ENCODE measurements around the gene ZNF318. TPM values are rescaled to one million over a fixed set of nuclear protein-coding genes. Genes with fewer than 3 reads are reported as not detected.
A peak's percentile ranks its signal among the peaks of the same experiment; 100 is the strongest.

The ZNF318 gene
- total RNA-seq, 1 donor from 2014 or later, result 16.4 TPM

DNA sequence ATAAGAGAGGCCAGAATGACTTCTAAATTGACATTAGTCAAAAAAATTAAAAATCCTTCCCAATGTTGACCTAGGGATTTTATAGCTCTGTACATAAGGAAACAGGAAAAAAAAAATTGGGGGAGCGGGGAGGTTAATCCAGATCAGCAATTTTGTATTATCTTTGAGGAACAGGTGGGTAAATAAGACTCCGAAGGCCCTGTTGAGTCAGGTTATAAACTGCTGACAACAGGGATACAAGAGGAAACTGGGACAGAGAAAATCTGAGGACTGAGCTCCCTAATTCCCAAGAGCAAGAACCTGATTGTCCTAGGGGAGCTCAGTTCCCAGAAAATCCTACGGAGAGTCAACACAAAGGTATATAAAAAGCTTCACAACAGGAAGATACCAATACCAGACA lies 34.0 kb downstream of the ZNF318 start:
- ATAC-seq (no peak), DNase-seq (no peak)
- intact Hi-C loops (cut with DNase I), result no loop called here

DNA sequence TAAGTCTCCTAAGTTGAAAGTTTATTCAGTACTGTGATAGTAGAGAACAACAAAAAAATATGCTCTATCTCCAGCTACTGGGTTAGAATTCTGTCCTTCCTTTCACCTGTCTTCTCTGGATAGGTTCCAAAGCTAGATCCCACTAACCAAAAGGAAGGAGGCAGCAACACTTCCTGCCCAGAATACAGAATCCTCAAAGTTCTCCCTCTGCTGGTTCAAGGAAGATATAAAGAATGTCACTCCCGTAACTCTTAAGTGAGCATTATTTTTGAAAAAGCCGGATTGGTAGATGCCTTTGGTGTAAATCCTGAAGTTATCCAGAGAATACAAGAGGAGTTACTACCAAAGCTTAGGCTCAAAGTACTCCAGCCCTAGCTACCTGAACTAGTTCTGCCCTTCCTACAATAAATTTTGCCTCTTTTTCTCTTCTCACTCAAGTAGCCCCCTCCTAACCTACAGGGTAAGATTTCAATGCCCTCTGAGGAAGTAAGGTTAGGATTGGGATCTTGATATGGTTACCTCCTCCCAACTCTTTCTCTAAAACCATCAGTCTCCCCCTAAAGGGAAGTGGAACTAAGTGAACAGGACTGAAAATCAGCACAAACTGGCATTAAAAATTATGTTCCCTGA lies 34.9 kb downstream of the ZNF318 start:
- peak; percentile 55 for TF ChIP-seq CTCF (IDR thresholded peaks at IDR 0.05)
- no peaks in the 10 kb centered on the region for H3K27me3 ChIP-seq
- no peak overlapping the region for H3K4me3 ChIP-seq
- DNase-seq, result no peak
- H3K36me3 ChIP-seq, result peaks cover 19% of the 10 kb centered on the region
- no peak overlapping the region for H3K27ac ChIP-seq
- peak; percentile 80 for ATAC-seq
- H3K4me1 ChIP-seq, result no peaks in the 10 kb centered on the region
- intact Hi-C loops (cut with DNase I), result no loop called here
- no peaks in the 10 kb centered on the region for H3K9me3 ChIP-seq

More for the DNA sequence above, 34.0 kb downstream of the ZNF318 start:
- Histone ChIP-seq H3K4me3 (no peak overlapping the region), H3K36me3 (peaks cover 28% of the 10 kb centered on the region), H3K27ac (no peak overlapping the region), H3K27me3 (no peaks in the 10 kb centered on the region), H3K4me1 (no peaks in the 10 kb centered on the region), H3K9me3 (no peaks in the 10 kb centered on the region)
- no peak for TF ChIP-seq CTCF (IDR thresholded peaks at IDR 0.05)

GRCh38 chr6:43331891-43332290 lies 37.6 kb downstream of the ZNF318 start:
- no peak for DNase-seq
- H3K27ac ChIP-seq, result no peak overlapping the region
- TF ChIP-seq CTCF (IDR thresholded peaks at IDR 0.05), result no peak
- no peaks in the 10 kb centered on the region for H3K4me1 ChIP-seq
- no peaks in the 10 kb centered on the region for H3K36me3 ChIP-seq
- peak; percentile 55 for ATAC-seq
- H3K27me3 ChIP-seq, result no peaks in the 10 kb centered on the region
- H3K4me3 ChIP-seq, result no peak overlapping the region
- intact Hi-C loops (cut with DNase I), result no loop called here
- no peaks in the 10 kb centered on the region for H3K9me3 ChIP-seq

DNA sequence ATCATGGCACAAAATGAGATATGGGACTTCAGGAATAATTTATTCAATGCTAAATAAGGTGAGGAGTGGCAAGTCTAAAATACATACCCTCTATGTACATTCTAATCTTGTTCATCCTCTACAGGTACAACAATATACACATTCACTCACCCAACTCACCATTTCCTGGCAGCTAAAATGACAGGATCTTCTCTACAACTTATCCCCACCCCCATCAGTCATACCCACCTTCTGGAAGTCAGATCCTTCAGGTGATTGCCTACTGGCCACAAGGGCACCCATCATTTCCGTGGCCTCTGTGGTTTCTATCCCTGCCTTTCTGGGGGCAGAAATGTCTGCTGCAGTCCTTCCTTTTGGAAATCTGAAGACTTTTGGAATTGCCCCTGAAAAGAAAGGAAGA lies 38.0 kb downstream of the ZNF318 start:
- no peak for DNase-seq
- Histone ChIP-seq H3K27me3 (no peaks in the 10 kb centered on the region), H3K9me3 (no peaks in the 10 kb centered on the region), H3K4me3 (no peak overlapping the region), H3K36me3 (no peaks in the 10 kb centered on the region), H3K27ac (no peak overlapping the region), H3K4me1 (no peaks in the 10 kb centered on the region)
- TF ChIP-seq CTCF (IDR thresholded peaks at IDR 0.05), result no peak
- intact Hi-C loops (cut with DNase I), result no loop called here
- no peak for ATAC-seq

DNA sequence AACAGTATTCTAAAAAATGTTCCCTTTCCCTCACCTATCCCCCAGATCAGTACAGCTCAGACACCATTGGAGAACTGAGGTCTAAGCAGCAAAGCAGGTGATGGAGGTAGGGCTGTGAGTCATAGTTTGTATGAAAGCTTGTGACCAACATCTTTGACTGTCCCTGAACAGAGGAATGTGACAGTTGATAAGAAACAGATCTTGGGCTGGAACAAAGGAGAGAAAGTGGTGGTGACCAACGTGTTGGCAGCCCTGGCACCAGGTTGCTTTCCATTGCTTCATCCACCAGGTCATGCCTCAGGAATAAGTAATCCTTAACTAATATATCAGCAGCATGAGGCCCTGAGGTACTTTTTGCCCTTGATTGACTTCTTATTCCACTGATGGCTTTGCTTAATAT lies 40.9 kb downstream of the ZNF318 start:
- no peak for DNase-seq
- Histone ChIP-seq H3K9me3 (no peaks in the 10 kb centered on the region), H3K27me3 (no peaks in the 10 kb centered on the region), H3K27ac (no peak overlapping the region), H3K4me3 (no peak overlapping the region), H3K36me3 (no peaks in the 10 kb centered on the region), H3K4me1 (no peaks in the 10 kb centered on the region)
- no peak for TF ChIP-seq CTCF (IDR thresholded peaks at IDR 0.05)
- intact Hi-C loops (cut with DNase I), result no loop called here
- no peak for ATAC-seq

DNA sequence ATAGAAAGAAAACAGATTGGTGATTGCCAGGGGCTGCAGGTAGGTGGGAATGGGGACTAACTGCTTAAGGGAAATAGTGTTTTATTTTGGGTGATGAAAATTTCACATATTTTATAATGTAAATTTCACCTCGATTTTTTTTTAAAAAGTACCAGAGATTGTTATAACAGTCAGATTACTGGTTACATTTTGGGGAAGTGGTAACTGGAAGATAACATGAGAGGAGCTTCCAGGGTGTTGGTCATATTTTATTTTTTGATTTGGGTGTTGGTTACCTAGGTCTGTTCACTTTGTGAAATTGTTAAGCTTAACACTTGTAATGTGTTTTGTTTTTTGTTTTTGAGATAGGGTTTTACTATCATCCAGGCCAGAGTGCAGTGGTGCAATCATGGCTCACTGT lies 43.6 kb downstream of the ZNF318 start:
- Histone ChIP-seq H3K27ac (no peak overlapping the region), H3K4me1 (no peaks in the 10 kb centered on the region), H3K27me3 (no peaks in the 10 kb centered on the region), H3K9me3 (no peaks in the 10 kb centered on the region), H3K36me3 (no peaks in the 10 kb centered on the region), H3K4me3 (no peak overlapping the region)
- DNase-seq, result no peak
- no peak for TF ChIP-seq CTCF (IDR thresholded peaks at IDR 0.05)
- ATAC-seq, result no peak
- intact Hi-C loops (cut with DNase I), result no loop called here
